A549 (cell line): ENCODE measurements around the gene COL4A6. TPM values are rescaled to one million over a fixed set of nuclear protein-coding genes. Genes with fewer than 3 reads are reported as not detected.

Experiments used
- ATAC-seq, 2 experiments: fragments of 200-7000 bp in 1 of 2; fragments of >200 bp in 1 of 2; cut with Nextera tagmentation in 1 of 2; cut with Tn5 transposase in 1 of 2; 3 replicates each; pipeline versions ENCODE4 v1.8.0 to v1.9.1; 2018 to 2020; ENCODE audit warnings: mild to moderate bottlenecking in 1 of 2, moderate library complexity in 1 of 2
- CTCF ChIA-PET: fragments of 300-600 bp; sonication (Branson Sonifier 250); formaldehyde crosslinking; extraction: SDS; loops from one replicate; lab custom pipeline; 2021; ENCODE audit warnings: antibody characterized with exemption, inconsistent platforms; lab: Yijun Ruan, JAX
- POLR2A ChIA-PET: fragments of 350-600 bp; formaldehyde crosslinking; extraction: SDS; loops from one replicate; lab custom pipeline; 2021; ENCODE audit warnings: antibody characterized with exemption, inconsistent platforms; lab: Yijun Ruan, JAX
- DNase-seq, 2 experiments: peaks; one replicate each; pipeline versions ENCODE4 v3.0.0 to v3.0.0-alpha.2; 2011 to 2016; ENCODE audit warnings: low read depth in 1 of 2, low spot score in 1 of 2
- FAIRE-seq: peaks from 2 replicates; lab custom pipeline; 2011; peaks lifted over from hg19 to GRCh38; lab: Jason Lieb, UNC
- H3K27ac ChIP-seq, 2 experiments: fragments of >200 bp; sonication (Bioruptor Twin); formaldehyde crosslinking; 3 replicates each; pipeline ENCODE4 v1.5.1; 2016 to 2017
- H3K4me1 ChIP-seq: fragments of >200 bp; sonication (Bioruptor Twin); formaldehyde crosslinking; 3 replicates; pipeline ENCODE4 v1.6.1; 2016
- H3K4me2 ChIP-seq: fragments of >200 bp; sonication (Bioruptor Twin); formaldehyde crosslinking; 3 replicates; pipeline ENCODE4 v1.6.1; 2016
- H3K4me3 ChIP-seq: fragments of >200 bp; sonication (Bioruptor Twin); formaldehyde crosslinking; 3 replicates; pipeline ENCODE4 v1.5.1; 2016
- H3K9me3 ChIP-seq: fragments of >200 bp; sonication (Bioruptor Twin); formaldehyde crosslinking; 3 replicates; pipeline ENCODE4 v1.6.1; 2016
- BHLHE40 ChIP-seq: IDR thresholded peaks from 2 replicates; pipeline ENCODE4 v1.6.1; 2012; ENCODE audit warnings: low read depth, low read length, inconsistent platforms
- CBX8 ChIP-seq: fragments of 200-600 bp; sonication (generic); IDR thresholded peaks from 2 replicates; pipeline ENCODE4 v1.6.1; 2016
- CTCF ChIP-seq: fragments of >200 bp; sonication (Bioruptor Twin); formaldehyde crosslinking; IDR thresholded peaks from 3 replicates; pipeline ENCODE4 v1.5.1; 2016
- ELK1 ChIP-seq: fragments of 150-350 bp; IDR thresholded peaks from 2 replicates; pipeline ENCODE4 v1.6.1; 2014; ENCODE audit warnings: low read depth, mild to moderate bottlenecking, low read length
- HES2 ChIP-seq: fragments of >200 bp; sonication (Bioruptor Twin); formaldehyde crosslinking; IDR thresholded peaks from 2 replicates; pipeline ENCODE4 v1.6.1; 2016
- HMGXB4 ChIP-seq: fragments of 250-450 bp; sonication (Bioruptor Pico); IDR thresholded peaks from 2 replicates; pipeline ENCODE4 v1.5.0; 2021; ENCODE audit warnings: mild to moderate bottlenecking, moderate library complexity, borderline replicate concordance
- HOXB13 ChIP-seq: fragments of 250-450 bp; sonication (Bioruptor Pico); IDR thresholded peaks from 2 replicates; pipeline ENCODE4 v1.5.0; 2020; ENCODE audit warnings: low read depth, mild to moderate bottlenecking, moderate library complexity
- JUNB ChIP-seq: fragments of >200 bp; sonication (Bioruptor Twin); formaldehyde crosslinking; IDR thresholded peaks from 2 replicates; pipeline ENCODE4 v1.6.1; 2016
- NR3C1 ChIP-seq: fragments of >200 bp; sonication (Bioruptor Twin); formaldehyde crosslinking; IDR thresholded peaks from 3 replicates; pipeline ENCODE4 v1.6.1; 2017
- PBX3 ChIP-seq: IDR thresholded peaks from 2 replicates; pipeline ENCODE4 v1.6.1; 2012
- POLR2A ChIP-seq: IDR thresholded peaks from 2 replicates; pipeline ENCODE4 v1.6.1; 2012; ENCODE audit warnings: mild to moderate bottlenecking, low read length
- POLR2AphosphoS2 ChIP-seq: conservative IDR thresholded peaks from 2 replicates; pipeline ENCODE4 v1.6.1; 2012; ENCODE audit warnings: low read length, improper control_type of control experiment, inconsistent platforms
- RAD21 ChIP-seq, 2 experiments: fragments of >200 bp in 1 of 2; sonication (Bioruptor Twin) in 1 of 2; formaldehyde crosslinking in 1 of 2; IDR thresholded peaks in 1 of 2; conservative IDR thresholded peaks in 1 of 2; 2 replicates in 1 of 2; 3 replicates in 1 of 2; pipeline ENCODE4 v1.6.1; 2012 to 2018; ENCODE audit warnings: inconsistent platforms in 1 of 2
- SMC3 ChIP-seq: fragments of >200 bp; sonication (Bioruptor Twin); formaldehyde crosslinking; IDR thresholded peaks from 3 replicates; pipeline ENCODE4 v1.6.1; 2018; ENCODE audit warnings: inconsistent platforms
- TFCP2L1 ChIP-seq: fragments of 250-450 bp; sonication (Bioruptor Pico); IDR thresholded peaks from 2 replicates; pipeline ENCODE4 v1.5.0; 2021; ENCODE audit warnings: mild to moderate bottlenecking
- USF2 ChIP-seq: fragments of 450-650 bp; IDR thresholded peaks from 2 replicates; pipeline ENCODE4 v1.6.1; 2014; ENCODE audit warnings: antibody characterized with exemption
- ZFP36 ChIP-seq: fragments of 450-650 bp; IDR thresholded peaks from 2 replicates; pipeline ENCODE4 v1.6.1; 2014; ENCODE audit warnings: borderline replicate concordance; ENCODE audit not compliant: partially characterized antibody
- ZNF302 ChIP-seq: fragments of 250-450 bp; sonication (Bioruptor Pico); IDR thresholded peaks from 2 replicates; pipeline ENCODE4 v1.9.0; 2021; ENCODE audit warnings: inconsistent platforms, mild to moderate bottlenecking, moderate library complexity
- WGBS: methylation state at CpG from one replicate; pipeline ENCODE4 v1.1.6; 2017; ENCODE audit errors: missing lambda C conversion rate; 5-methylcytosine and 5-hydroxymethylcytosine counted together
- polyA plus RNA-seq, 4 experiments: library from polyadenylated mRNA; depleted of rRNA in 3 of 4; stranded (reverse); fragments of >200 nt; fragmentation: RNase III in 1 of 4; extraction: RNeasy Plus Mini Kit Qiagen cat#74134 plus additional on column Dnase treatment in 1 of 4; gene quantifications; 2 replicates in 3 of 4; 3 replicates in 1 of 4; pipeline ENCODE4 v1.2.3, GENCODE V29; 2011 to 2017

The COL4A6 gene
- polyA plus RNA-seq, 2 of the 4 experiments (the other 2 are of a cell fraction) = 13.0 to 19.8 TPM

- DNase-seq = peak in 1 of 2 experiments; percentile 2
- H3K27ac ChIP-seq = no peak overlapping the region
- POLR2A ChIA-PET = no interaction called here
- TF ChIP-seq RAD21 (conservative IDR thresholded peaks at IDR 0.05 in 1 of 2, IDR thresholded peaks at IDR 0.05 in 1 of 2) (peak in 1 of 2 experiments; percentile 28; a peak in 1 of 5 replicates), TFCP2L1 (CRISPR knock-in tag) (no peak), SMC3 (0 out of 3 replicates have a peak, but pooled peaks have one; percentile 13), CTCF (peak; percentile 25; the same call in 1 of the 3 replicates), CBX8 (no peak)
- TF ChIP-seq, all 56 proteins: peak for 3
- CTCF ChIA-PET = interaction anchor here (0.6 to 0.7 kb wide), 2 partner anchors 10 to 256 kb away, joined by 3 to 4 read pairs; no protein-coding TSS in a partner anchor
- FAIRE-seq (no peak), ATAC-seq (peak in 1 of 2 experiments; percentile 51; a peak in 2 of 6 replicates)
- no peak overlapping the region for H3K4me2 ChIP-seq
- H3K4me3 ChIP-seq = no peak overlapping the region
- H3K9me3 ChIP-seq = no peaks in the 10 kb centered on the region
- 36% methylated on average over 6 of the region's 6 CpGs for WGBS
- H3K4me1 ChIP-seq = no peaks in the 10 kb centered on the region
Measured at GRCh38 chrX:108245462-108245861, 192.8 kb downstream of the COL4A6 start.

- Histone ChIP-seq H3K9me3 (no peaks in the 10 kb centered on the region), H3K4me3 (no peak overlapping the region), H3K27ac (no peak overlapping the region), H3K4me1 (no peaks in the 10 kb centered on the region), H3K4me2 (no peak overlapping the region)
- ChIA-PET CTCF (interaction anchor here (1.2 to 3.1 kb wide), 2 partner anchors 11 to 64 kb away, joined by 3 to 22 read pairs; no protein-coding TSS in a partner anchor), POLR2A (no interaction called here)
- FAIRE-seq (no peak), ATAC-seq (no peak), DNase-seq (no peak)
- no peak for TF ChIP-seq ZFP36
- TF ChIP-seq POLR2A = no peak
- TF ChIP-seq HMGXB4 = no peak
- TF ChIP-seq ELK1 = no peak
- 76% methylated on average over 4 of the region's 4 CpGs for WGBS
Measured at GRCh38 chrX:108235986-108236385, 202.2 kb downstream of the COL4A6 start.

- POLR2A ChIA-PET = no interaction called here
- H3K4me1 ChIP-seq = no peaks in the 10 kb centered on the region
- no peak overlapping the region for H3K4me3 ChIP-seq
- no peak for DNase-seq
- ATAC-seq = no peak
- TF ChIP-seq PBX3 = no peak
- TF ChIP-seq NR3C1 = no peak
- TF ChIP-seq POLR2AphosphoS2 = no peak
- TF ChIP-seq ZFP36 = no peak
- no peak for TF ChIP-seq HOXB13 (CRISPR knock-in tag)
- no peak for TF ChIP-seq USF2
- TF ChIP-seq HES2 = no peak
- no peak for TF ChIP-seq ZNF302
- no peak for TF ChIP-seq JUNB
- TF ChIP-seq SMC3 = no peak
- no peak for TF ChIP-seq BHLHE40
- 82% methylated on average over 1 of the region's 1 CpG for WGBS
- no peak overlapping the region for H3K4me2 ChIP-seq
- no peak overlapping the region for H3K27ac ChIP-seq
- H3K9me3 ChIP-seq = no peaks in the 10 kb centered on the region
- CTCF ChIA-PET = interaction anchor here (1.1 kb wide), 1 partner anchor 13 kb away, joined by 3 read pairs; no protein-coding TSS in a partner anchor
- no peak for FAIRE-seq
Measured at GRCh38 chrX:108230574-108230973, 207.6 kb downstream of the COL4A6 start.
